Rectal smooth muscle tissue (tissue), 1 donor: ENCODE data around the gene CD58.

ENCODE experiments used
- H3K27ac ChIP-seq: one replicate; pipeline ENCODE4 v1.7.0; 2013; ENCODE audit warnings: low read depth, low read length, inconsistent platforms
- H3K27me3 ChIP-seq: one replicate; pipeline ENCODE4 v1.7.0; 2013; ENCODE audit warnings: low read length; ENCODE audit not compliant: control insufficient read depth, insufficient read depth
- H3K36me3 ChIP-seq: one replicate; pipeline ENCODE4 v1.7.0; 2013; ENCODE audit warnings: low read length; ENCODE audit not compliant: control insufficient read depth, insufficient read depth
- H3K4me1 ChIP-seq: one replicate; pipeline ENCODE4 v1.7.0; 2013; ENCODE audit warnings: low read length; ENCODE audit not compliant: control insufficient read depth, insufficient read depth
- H3K4me3 ChIP-seq: one replicate; pipeline ENCODE4 v1.7.0; 2013; ENCODE audit warnings: low read length
- H3K9ac ChIP-seq: one replicate; pipeline ENCODE4 v1.7.0; 2013; ENCODE audit warnings: low read length

The CD58 gene

DNA sequence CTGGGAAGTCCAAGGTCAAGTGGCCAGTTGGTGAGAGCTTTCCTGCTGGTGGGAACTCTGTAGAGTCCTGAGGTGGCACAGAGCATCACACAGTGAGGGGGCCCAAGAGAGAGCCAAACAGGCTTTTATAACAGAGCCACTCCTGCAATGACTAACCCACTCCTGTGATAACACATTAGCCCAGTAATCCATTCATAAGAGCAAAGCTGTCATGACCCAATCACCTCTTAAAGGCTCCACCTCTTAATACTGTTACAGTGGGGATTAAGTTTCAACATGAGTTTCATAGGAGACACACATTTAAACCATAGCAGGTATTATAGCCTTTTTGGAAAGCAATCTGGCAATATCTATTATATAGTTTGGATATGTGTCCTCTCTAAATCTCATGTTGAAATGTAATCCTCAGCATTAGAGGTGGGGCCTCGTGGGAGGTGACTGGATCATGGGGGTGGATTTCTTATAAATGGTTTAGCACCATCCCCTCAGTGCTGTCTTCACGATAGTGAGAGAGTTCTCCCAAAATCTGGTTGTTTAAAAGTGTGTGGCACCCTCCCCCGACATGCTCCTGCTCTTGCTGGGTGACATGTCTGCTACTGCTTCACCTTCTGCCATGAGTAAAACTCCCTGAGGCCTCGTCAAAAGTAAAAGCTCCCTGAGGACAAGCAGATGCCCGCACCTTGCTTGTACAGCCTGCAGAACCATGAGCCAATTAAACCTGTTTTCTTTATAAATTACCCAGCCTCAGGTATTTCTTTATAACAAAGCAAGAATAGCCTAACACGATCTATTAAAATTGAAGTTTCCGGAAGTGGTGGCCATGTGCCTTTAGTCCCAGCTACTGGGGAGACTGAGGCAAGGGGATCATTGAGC, 64.5 kb downstream of the CD58 start:
- Histone ChIP-seq H3K36me3 (no peaks in the 10 kb centered on the region), H3K4me3 (no peak overlapping the region), H3K27ac (no peak overlapping the region), H3K27me3 (no peaks in the 10 kb centered on the region), H3K4me1 (no peaks in the 10 kb centered on the region), H3K9ac (no peak overlapping the region)

DNA sequence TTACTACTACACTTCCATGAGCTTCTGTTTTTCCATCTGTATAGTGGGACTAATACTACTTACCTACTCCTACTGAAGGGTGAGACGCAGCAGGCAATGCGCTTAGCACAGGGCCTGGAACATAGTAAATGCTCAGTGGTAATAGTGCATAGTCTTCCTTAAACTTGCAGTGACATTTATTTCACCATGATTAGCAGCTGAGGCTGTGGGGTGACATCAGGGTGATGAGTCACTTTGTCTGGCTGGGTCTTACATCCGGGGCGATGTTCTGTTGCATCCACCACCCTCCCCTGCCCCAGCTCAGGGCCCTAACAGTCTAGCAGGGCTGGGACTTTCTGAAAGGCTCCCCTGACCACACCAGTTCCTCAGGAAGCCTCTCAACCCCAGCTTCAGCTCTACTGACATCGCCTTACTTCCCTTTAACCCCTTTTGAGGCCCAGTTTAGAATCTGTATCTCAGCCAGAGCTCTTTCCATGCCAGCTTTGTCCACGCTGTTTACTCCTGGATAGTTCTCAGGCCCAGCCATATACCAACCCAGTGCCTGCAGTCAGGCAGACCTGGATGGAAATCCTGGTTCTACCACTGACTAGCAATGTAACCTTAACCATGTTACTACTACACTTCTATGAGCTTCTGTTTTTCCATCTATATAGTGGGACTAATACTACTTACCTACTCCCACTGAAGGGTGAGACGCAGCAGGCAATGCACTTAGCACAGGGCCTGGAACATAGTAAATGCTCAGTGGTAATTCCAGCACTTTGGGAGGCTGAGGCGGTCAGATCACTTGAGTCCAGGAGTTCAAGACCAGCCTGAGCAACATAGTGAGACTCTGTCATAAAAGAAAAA, 66.3 kb downstream of the CD58 start:
- H3K27ac ChIP-seq = no peak overlapping the region

DNA sequence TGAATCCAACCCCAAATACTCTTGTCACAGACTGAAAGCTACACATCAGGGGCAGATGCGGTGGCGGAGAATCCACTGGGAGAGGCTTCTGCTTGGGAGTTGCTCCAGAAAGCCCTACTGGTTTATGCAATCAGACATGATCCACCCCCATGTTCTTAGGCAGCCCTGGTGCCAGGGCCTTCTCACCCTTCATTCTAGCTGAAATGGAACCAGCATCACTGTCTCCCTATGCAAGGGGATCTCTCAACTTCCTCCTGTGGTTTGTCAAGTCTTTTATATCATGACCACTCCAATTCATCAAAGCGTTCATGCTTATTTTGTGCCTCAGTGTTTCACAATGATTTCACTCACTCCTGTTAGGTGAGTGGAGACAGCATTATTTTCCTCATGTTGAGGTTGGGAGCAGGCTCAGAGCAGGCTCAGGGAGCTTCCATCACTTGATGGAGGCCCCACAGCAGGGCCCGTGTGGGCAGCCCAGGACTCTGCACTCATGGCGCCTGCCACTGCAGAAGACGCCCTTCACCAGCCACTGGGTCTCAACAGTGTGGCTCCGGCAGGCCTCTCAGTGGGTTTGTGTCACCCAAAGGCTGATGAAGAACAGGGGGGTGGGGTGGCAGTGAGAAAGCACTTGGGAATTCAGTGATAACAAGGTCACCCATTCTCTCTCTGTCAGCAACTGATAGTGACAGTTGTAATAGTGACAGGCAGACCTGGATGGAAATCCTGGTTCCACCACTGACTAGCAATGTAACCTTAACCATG, 67.1 kb downstream of the CD58 start:
- Histone ChIP-seq H3K36me3 (no peaks in the 10 kb centered on the region), H3K9ac (no peak overlapping the region), H3K27me3 (no peaks in the 10 kb centered on the region), H3K4me1 (no peaks in the 10 kb centered on the region), H3K4me3 (no peak overlapping the region), H3K27ac (no peak overlapping the region)

More for the DNA sequence above, 66.3 kb downstream of the CD58 start:
- Histone ChIP-seq H3K9ac (no peak overlapping the region), H3K4me3 (no peak overlapping the region), H3K27me3 (no peaks in the 10 kb centered on the region), H3K36me3 (no peaks in the 10 kb centered on the region), H3K4me1 (no peaks in the 10 kb centered on the region)

DNA sequence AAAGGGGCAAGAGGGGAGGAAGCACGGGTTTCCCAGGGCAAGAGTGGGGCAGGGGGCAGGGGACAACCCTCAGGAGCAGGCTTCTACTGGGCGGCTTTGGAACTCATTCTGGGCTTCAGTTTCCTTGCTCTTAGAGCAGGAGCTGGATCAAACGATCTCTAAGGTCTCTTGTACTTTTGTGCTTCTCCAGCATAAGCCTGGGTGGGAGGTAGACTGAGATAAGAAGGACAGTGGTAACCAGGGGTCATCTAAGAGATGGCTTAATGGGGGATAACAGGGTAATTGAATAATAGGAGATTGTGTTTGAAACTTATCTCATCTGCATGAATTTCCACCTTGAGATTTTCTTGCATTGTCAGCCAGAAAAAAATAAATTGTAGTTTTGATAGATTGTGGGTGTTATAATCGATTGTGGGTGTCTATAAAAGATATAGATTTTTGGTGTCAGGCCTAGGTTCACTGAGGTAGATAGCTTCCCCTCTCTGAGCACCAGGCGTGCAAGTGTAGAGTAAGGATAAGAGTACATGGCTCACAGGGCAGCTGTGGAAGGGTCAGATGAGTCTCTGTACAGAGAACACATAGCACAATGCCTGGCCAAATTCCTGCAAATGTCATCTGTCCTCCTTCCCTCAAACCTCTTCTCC, 68.0 kb downstream of the CD58 start:
- Histone ChIP-seq H3K9ac (no peak overlapping the region), H3K27ac (no peak overlapping the region), H3K27me3 (no peaks in the 10 kb centered on the region)

DNA sequence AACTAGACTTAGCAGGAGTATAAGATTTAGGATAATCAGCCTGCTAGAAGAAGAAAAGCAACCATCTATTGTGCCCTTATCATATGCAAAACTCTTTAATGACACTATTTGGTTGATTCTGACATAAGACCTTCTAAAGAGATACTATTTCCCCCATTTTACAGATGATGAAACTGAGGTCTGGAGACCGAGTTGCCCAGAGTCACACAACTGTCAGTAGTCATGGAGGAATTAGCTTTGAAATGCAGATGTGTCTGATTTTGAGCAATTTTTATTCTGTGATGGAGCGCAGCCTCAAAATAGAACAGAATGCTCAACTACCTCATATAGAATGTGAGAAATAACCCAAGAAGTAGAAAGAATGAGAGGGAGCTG, 69.0 kb downstream of the CD58 start:
- no peak overlapping the region for H3K9ac ChIP-seq
- H3K4me3 ChIP-seq = no peak overlapping the region
- no peak overlapping the region for H3K27ac ChIP-seq
- no peaks in the 10 kb centered on the region for H3K36me3 ChIP-seq
- H3K27me3 ChIP-seq = no peaks in the 10 kb centered on the region
- no peaks in the 10 kb centered on the region for H3K4me1 ChIP-seq

More for the DNA sequence above, 68.0 kb downstream of the CD58 start:
- Histone ChIP-seq H3K36me3 (no peaks in the 10 kb centered on the region), H3K4me1 (no peaks in the 10 kb centered on the region), H3K4me3 (no peak overlapping the region)

DNA sequence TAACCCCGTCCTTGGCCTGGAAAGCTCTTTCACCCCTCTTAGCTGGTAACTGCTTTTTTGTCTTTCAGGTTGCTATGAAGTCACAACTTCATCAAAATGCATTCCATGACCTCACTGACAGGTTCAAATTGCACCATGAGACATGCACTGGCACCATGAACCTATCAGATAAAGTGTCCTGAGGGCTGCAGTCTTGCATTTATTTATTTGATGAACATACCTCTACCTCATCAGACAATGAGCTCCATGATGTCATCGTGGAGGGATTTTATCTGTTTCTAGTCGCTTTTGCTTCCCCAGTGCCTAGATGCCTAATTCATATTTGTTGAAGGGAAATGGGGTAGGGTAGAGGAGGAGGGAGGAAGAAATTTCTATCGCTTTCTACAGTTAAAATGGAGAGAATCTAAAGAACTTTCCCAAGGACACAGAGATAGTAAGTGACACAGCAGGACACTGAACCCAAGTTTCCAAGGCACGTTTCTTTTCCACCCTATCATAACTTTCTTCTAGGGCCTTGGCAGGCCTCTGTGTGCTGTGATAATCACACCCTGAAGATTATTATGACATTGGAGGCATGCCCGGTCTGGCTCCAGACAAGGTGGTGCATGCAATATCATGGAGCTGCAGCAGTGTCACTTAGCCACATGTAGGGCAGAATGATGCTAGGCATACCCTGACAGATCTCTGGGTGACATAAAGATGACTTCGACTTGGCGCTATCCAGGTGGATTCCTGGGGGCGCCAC, 69.5 kb downstream of the CD58 start:
- Histone ChIP-seq H3K9ac (no peak overlapping the region), H3K4me3 (no peak overlapping the region), H3K4me1 (no peaks in the 10 kb centered on the region), H3K27me3 (no peaks in the 10 kb centered on the region), H3K27ac (no peak overlapping the region), H3K36me3 (no peaks in the 10 kb centered on the region)

DNA sequence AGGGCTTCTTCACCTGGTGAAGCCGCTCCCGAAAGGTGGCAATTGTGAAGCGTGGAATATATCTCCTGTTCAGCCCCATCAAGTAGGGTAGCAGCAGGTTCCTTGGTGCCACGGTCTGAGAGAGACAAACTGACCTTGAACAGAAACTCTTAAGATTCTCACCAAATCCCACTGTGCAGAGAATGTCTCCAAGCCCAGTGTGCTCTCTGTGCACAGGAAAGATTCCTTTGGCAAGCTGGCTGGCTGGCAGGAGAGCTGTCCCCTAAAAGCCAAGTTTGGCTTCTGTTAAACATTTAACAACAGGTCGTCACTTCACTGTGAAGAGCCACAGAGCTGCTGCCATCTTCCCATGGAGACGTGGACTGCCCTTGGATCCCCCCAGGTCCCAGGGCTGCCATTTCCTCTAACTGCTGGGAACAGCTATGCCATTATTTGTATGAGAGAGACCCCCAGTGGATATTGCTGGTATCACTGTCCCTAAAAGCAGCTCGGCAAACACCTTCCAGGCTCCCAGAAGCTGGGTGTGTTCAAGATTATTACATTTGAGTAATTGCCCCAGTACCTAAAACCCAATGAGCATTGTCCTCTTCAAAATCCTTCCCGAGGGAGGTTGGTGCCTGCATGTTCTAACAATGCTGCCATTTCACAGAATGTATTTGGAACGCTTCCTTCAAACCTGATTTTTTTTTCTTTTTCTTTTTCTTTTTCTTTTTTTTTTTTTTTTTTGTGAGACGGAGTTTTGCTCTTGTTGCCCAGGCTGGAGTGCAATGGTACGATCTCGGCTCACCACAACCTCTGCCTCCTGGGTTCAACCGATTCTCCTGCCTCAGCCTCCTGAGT, 71.8 kb downstream of the CD58 start:
- no peaks in the 10 kb centered on the region for H3K36me3 ChIP-seq
- no peak overlapping the region for H3K27ac ChIP-seq
- H3K4me1 ChIP-seq = no peaks in the 10 kb centered on the region
- no peak overlapping the region for H3K9ac ChIP-seq
- H3K27me3 ChIP-seq = no peaks in the 10 kb centered on the region
- no peak overlapping the region for H3K4me3 ChIP-seq

DNA sequence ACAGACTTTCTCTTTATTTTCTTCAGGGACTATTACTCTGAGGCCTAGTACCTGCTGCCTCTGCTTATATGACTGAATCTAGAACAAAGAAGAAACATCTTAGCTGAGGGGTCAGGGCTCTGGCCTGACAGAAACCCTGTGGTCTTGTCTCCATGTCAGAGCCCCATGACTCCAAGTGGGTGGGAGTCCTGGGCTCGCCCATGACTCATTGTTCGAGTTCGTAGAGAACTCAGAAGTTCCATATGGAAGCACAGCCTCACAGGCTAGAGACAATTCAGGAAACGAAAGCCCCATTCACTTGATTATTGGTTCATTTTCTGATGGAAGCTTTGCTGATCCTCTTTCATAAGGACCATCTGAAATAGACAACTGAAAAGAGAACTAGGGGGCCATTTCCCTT, 73.2 kb downstream of the CD58 start:
- Histone ChIP-seq H3K9ac (no peak overlapping the region), H3K4me3 (no peak overlapping the region), H3K27ac (no peak overlapping the region), H3K4me1 (no peaks in the 10 kb centered on the region), H3K36me3 (no peaks in the 10 kb centered on the region), H3K27me3 (no peaks in the 10 kb centered on the region)

DNA sequence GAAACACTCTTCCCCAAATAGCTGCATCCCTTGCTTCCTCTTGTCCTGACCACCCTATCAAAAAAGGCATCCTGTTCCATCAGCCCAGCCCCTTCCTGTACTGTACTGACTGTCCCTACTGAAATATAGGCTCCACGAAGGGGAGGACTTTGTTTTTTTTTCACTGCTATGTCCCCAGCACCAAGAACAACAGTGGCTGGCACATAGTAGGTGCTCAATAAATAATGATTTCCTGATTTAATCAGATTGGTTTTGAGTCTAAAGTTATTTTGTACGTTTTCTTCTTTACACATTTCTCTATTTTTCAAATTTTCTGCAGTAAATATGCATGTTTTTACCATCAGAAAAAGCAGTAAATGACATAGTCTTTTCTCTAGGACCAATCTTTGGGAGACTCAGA, 73.9 kb downstream of the CD58 start:
- H3K27ac ChIP-seq = no peak overlapping the region
- no peaks in the 10 kb centered on the region for H3K4me1 ChIP-seq

DNA sequence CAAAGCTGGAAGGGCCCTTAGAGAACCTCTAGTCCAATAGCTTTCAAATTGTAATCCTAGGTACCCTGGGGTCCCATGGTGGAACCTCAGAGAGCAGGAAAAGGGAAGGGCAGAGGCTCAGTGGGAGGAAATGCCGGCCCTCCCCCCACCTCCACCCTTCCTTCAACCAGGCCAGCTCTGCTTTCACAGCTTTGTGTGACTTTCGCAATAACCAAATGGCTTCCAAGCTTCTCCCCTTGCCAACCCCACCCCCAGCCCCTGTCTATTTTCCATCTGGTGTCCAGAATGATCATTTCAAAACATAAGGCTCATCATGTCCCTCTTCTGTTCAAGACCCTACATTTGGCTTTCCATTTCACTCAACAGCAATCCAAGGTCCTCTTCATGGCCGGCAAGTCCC, 74.4 kb downstream of the CD58 start:
- Histone ChIP-seq H3K36me3 (no peaks in the 10 kb centered on the region), H3K4me1 (no peaks in the 10 kb centered on the region), H3K27ac (no peak overlapping the region), H3K9ac (no peak overlapping the region), H3K27me3 (no peaks in the 10 kb centered on the region), H3K4me3 (no peak overlapping the region)

More for the DNA sequence above, 73.9 kb downstream of the CD58 start:
- H3K4me3 ChIP-seq = no peak overlapping the region
- H3K9ac ChIP-seq = no peak overlapping the region
- H3K27me3 ChIP-seq = no peaks in the 10 kb centered on the region
- no peaks in the 10 kb centered on the region for H3K36me3 ChIP-seq

DNA sequence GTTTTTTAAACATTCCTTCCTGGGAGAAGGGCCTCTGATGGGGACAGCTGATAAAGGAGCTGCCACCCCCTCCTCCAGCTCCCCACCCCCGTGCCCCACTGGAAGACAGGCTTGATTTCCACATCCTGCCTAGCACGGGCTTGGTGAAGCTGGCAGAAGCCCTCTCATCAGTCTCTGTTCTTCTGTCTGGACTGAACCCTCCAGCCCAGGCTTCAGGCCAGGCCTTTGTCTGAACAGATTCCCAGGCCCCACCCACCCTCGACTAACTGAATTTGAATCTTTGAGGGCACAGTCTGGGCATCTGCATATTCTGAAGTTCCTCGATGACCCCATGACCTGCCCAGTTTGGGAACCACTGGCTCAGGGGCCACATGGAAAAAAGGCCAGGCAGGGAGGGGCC, 75.3 kb downstream of the CD58 start:
- Histone ChIP-seq H3K4me3 (no peak overlapping the region), H3K4me1 (no peaks in the 10 kb centered on the region), H3K36me3 (no peaks in the 10 kb centered on the region), H3K9ac (no peak overlapping the region), H3K27me3 (no peaks in the 10 kb centered on the region), H3K27ac (no peak overlapping the region)
